ENCODE results near the gene CROCC2.

Gene CROCC2

GRCh38 chr2:240946654-240947053 is 40.5 kb downstream of the CROCC2 start:
- no peak for DNase-seq

GRCh38 chr2:240947176-240947575 is 41.0 kb downstream of the CROCC2 start:
- no peak for DNase-seq

DNA sequence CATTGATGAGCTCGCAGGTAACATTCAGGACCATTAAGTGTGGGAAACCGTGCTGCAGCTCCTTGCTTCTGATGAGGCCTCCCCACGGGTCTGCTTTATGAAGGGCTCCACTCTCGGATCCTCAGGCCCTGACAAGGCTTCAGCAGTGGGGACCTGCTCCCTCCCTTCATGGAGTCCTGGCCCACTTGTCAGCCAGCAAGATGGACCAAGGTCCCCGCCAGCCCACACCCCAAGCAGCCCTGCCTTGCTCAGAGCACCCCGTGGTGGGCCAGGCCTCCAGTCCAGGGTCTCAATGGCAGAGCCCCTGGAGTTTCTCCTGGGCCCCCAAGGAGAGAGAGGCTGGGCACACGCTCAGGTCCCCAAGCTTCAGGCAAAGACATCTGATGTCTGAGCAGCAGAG is 41.5 kb downstream of the CROCC2 start:
- no peak for DNase-seq

- no peak for DNase-seq
Measured at GRCh38 chr2:240948086-240948485, 42.0 kb downstream of the CROCC2 start.

DNA sequence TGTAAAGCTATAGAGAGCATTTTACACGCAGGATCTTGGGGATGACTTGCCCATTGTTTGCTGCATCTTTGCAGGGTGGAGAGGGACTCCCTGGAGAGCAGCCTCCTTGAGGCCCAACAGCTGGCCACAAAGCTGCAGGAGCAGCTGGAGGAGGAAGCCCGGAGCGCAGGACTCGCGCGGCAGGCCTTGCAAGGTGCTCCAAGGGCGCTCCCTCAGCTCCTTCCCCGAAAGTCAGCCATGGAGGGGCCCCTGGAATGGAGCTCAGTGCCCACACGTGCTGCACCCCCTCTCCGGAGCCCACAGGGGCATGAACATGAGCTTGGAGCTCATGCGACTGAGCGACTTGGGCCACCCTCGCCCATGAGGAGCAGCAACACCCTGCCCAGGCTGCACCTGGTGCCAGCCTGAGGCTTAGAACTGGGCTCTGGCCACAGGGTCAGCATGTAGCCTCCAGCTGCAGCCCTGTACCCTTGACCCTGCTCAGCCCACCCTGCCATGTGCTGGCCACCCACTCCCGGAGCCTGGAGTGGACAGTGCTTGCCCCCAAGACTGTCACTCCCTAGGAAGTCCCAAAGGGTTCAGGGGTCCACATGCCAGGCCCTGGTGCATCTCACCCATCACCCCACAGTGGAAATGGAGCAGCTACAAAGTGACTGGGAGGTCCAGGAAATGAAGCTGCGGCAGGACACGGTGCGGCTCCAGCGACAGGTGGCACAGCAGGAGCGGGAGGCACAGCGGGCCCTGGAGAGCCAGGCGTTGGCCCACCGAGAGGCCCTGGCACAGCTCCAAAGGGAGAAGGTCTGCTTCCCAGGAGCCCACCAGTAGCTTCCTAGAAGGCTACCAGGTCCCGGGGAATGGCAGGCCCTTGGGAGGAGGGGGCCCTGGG is 43.0 kb downstream of the CROCC2 start:
- DNase-seq = no peak

DNA sequence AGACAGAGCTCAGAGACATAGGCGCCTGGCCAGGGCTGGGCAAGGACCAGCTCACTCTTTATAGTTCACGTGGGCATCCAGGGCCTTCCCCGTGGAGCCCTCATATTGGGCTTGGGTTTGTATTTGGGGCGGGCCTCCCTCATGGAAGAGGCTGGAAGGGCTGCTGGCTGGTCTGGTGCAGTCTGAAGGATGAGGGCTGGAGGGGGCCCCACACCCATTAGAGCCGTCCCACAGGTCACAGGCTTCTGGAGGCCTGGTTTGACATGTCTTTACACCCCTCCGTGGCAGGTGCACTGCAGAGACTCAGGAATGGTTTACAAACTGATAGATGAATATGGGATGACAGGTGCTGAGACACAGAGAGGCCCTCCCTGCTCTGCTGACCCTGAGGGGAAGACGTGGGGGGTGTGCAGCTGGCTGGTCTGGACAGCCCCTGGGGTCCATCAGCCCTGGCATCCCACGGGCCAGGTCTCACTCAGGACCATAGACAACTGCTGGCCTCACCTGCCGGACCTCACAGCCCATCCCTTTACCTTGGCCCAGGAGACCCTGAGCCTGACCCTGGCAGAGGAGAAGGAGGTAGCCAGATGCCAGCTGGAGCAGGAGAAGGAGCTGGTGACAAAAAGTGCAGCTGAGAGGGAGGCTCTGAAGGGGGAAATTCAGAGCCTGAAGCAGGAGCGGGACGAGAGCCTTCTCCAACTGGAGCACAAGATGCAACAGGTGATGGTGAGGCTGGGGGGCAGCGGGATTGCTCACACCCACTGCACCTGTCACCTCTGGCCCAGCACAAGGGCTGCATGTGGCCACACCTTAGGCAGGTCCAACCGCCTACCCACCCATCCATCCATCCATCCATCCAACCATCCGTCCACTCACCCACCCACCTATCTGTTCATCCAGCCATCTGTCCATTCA is 43.9 kb downstream of the CROCC2 start:
- DNase-seq = no peak

GRCh38 chr2:240951045-240951594 is 45.0 kb downstream of the CROCC2 start:
- DNase-seq = no peak

GRCh38 chr2:240952496-240953246 is 46.5 kb downstream of the CROCC2 start:
- DNase-seq = no peak

- no peak for DNase-seq
Measured at GRCh38 chr2:240953426-240954410, 47.6 kb downstream of the CROCC2 start.

DNA sequence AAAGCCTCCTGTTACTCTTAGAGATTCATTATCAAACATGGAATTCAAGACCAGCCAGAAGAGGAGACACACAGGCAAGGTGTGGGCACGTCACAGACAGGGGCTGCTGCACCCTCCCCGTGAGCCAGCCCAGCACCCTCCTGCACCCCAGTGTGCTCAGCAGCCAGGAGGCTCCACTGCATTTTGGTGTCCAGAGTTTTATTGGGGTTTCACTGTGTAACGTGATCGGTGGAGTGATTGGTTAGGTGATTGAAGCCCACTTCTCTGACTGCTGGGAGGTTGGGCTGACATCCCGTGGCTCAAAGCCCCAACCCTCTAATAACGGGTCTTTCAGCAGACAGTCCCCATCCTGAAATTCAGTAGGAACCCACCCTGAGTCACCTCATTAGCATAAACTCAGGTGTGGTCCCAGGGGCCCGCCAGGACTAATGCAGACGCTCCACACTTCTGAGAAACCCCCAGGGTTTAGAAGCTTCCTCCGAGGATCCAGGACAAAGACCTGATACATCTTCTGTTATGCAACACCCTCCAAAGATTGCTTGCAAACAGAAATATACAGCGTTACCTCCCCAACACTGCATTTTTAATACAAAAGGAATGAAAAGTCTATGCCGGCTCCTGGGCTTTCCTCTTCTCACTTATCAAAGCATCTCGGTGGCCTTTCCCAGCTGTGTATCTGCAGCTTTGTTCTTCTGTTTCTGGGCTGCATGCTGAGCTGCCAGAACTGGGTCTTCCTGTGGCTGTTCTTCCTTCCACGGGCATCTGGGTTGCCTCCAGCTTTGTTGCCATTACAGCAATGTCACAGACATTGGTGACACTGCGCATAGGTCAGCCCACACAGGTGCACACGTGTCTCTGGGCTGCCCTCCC is 48.5 kb downstream of the CROCC2 start:
- no peak for DNase-seq

DNA sequence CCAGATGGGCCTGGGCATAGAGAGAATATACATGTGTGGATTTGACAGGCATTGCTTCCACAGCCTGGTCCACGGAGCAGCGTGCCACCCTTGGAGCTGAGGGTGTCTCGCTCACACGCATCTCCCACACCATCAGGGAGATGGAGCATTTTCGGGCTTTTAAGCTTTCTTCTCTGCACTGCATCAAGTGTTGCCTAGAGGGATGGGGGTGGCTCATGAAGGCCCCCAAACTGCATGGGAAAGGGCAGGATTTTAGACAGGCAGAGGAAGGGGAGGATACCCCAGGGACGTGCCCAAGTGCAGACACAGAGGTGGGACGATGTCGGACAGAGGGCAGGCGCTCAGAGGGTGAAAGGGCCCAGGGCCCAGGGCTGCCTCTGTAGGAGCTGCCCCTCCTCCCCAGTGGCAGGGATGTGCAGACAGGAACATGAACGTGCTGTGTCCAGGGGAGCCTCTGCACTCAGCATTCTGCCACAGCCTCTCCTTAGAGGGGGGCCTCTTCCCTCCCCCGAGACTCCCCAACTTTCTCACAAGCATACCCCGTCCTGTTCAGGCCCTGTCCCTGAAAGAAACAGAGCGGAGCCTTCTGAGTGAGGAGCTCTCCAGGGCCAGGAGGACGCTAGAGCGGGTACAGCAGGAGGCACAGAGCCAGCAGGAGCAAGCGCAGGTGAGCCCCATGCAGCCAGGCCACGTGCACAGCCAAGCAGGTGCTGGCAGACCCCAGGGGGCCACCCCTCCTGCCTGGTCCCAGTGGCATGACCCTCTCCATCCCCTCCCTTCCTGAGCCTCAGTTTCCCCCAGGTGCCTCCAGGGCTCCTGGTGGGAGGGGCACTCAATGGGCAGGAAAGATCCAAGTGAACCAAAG is 49.4 kb downstream of the CROCC2 start:
- no peak for DNase-seq

DNA sequence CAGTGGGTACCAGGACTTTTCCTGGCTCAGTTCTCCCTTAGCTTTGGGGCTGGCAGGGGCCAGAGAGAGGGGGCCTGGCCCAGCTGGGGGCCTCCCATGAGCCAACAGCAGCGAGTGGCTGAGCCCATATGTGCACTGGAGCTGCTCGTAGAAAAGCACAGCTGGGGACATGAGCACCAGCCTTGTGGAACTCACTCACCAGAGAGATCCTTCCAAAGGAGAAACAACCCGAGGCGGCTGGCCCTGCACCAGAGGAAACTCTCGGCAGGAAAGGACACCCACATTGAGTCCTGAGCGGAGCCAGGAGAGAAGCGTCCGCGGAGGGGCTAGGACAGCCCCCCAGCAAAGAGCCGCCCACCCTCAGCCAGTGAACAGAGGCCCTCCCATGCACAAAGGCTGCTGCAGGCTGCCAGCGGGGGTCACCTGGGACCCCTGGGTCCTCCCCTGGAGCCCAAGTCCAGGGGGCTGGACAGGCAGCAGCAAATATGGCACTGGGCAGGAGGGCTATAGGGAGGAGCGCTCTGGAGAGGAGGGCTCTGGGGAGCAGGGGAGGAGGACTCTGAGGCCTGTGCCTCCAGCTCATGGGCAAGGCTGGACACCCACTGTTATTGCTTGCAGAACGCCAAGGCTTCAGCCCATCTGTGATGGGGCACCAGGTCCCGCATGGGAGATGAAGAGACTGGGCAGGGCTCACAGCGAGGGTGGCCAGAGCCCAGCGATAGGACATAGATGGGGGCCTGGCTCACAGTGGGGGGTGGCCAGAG is 50.2 kb downstream of the CROCC2 start:
- DNase-seq = no peak

DNA sequence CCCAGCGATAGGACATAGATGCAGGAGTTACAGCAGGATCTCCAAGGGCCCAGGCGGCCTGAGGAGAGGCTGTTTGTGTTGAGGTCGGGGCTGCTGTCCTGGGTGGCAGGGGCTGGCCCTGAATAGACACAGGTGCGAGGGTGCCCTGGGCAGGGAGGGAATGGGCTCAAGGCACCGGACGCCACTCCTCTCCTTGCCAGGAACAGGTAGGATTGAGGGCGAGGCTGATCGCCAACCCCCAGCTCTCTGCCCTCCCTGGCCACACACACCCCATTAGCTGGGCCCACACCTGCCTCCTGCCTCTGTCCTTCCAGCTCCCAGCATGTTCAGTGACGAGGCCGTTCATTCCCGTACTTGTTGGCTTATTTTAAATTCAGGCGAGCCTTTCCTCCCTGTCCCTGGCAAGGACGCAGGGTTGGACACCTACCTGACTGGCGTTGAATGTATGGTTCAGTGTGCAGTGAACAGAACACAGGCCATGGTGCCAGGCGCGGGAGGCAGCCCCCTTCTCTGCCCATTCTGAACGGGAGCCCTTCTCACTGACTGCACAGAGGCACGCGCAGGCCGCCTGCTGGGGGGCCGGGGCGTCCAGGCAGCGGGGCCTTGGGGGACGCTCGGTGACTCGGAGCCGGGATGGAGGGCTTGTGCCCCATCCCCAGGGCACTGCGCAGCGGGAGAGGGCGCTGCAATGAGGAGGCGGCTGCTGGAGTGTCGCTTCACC is 51.0 kb downstream of the CROCC2 start:
- no peak for DNase-seq

- DNase-seq = no peak
Measured at GRCh38 chr2:240957656-240958365, 51.7 kb downstream of the CROCC2 start.

DNA sequence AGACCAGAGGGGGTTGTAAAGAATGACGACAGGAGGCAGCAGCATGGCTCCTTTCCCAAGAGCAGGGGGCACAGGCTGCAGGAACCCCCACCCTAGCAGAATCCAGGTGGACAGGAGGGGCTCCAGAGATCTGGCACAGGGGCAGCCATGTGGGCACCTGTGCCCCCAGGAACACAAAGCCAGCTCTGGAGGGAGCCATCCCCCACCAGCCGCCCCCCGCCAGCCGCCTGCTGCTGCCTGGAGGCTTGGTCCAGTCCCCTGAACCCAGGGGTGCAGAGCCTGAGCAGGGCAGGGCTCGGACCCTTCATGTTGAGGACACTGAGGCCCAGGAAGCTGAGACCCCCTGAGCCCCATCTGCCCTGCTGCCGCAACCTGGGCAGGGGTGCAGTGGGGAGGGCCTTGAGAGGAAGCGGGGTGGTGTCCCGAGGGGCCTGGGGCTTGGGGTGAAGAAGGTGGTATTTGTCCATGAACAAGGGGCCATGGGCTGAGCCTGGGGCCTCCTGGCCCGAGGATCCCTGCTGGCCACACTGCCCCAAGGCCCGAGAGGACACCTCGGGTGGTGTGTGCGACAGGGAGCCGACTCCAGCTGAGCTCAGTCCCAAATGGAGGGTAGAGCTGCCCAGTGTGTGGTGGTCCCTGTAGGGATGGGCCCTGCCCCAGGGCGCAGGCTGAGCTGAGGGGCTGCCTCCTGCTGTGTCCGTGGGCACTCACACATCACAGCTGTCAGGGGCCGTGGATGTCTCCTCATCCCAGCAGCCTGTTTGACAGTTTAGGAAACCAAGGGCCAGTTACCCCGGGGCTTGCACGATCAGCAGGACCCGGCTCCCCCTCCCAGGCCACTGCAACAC is 52.5 kb downstream of the CROCC2 start:
- no peak for DNase-seq

DNA sequence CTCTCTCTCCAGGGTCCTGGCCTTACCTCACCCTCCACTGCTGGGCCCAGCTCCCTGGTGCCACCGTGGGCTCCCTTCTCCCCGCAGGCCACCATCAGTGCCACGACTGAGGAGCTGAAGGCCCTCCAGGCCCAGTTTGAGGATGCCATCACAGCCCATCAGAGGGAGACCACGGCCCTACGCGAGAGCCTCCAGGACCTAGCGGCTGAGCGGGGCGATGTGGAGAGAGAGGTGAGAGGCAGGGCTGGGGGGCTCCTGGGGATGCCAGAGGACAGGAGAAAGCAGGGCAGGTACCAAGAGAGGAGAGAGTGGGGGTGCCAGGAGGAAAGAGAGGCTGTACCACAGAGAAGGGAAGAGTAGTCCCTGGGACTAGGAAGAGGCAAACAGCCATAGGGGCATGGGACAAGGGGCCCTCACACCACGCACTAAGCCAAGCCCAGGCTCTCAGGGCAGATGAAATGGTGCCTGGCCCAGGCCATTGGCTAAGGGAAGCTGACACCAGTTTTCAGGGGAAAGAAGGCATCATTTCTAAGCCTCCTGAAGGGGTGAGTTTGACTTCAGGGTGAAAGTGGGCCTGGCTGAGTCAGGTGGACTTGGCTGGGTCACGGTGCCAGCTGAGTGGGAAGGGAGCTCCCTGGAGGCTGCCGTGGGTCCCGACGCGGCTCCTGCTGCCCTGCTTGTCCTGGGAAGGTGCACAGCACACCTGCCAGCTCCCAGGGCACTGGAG is 53.2 kb downstream of the CROCC2 start:
- DNase-seq = no peak

Data from NCI-H2081 treated with DMSO at 0.1 percent for 48 hours (cell line).